HG03103 (cell line): ENCODE data around the gene PDGFC.

Source experiments
- ATAC-seq: cut with Tn5 transposase; IDR thresholded peaks from one replicate; pipeline ENCODE4 v1.9.1; 2021; ENCODE audit warnings: low read depth; ENCODE audit not compliant: unreplicated experiment

PDGFC gene

GRCh38 chr4:156838761-156839160 lies 132.8 kb downstream of the PDGFC start:
- no peak for ATAC-seq

- ATAC-seq, result no peak
These were observed 133.8 kb downstream of the PDGFC start for GRCh38 chr4:156837625-156838345.

GRCh38 chr4:156832886-156833285 lies 138.7 kb downstream of the PDGFC start:
- ATAC-seq, result no peak

- ATAC-seq, result no peak
These were observed 141.2 kb downstream of the PDGFC start for GRCh38 chr4:156830351-156830750.

GRCh38 chr4:156829201-156829873 lies 142.3 kb downstream of the PDGFC start:
- no peak for ATAC-seq

GRCh38 chr4:156827519-156827918 lies 144.1 kb downstream of the PDGFC start:
- ATAC-seq, result no peak

- no peak for ATAC-seq
These were observed 146.5 kb downstream of the PDGFC start for GRCh38 chr4:156825074-156825473.

GRCh38 chr4:156824451-156825060 lies 147.0 kb downstream of the PDGFC start:
- no peak for ATAC-seq

GRCh38 chr4:156820931-156821330 lies 150.7 kb downstream of the PDGFC start:
- ATAC-seq, result no peak

GRCh38 chr4:156816360-156816755 lies 155.2 kb downstream of the PDGFC start:
- ATAC-seq, result no peak

GRCh38 chr4:156815717-156816359 lies 155.8 kb downstream of the PDGFC start:
- no peak for ATAC-seq

- ATAC-seq, result no peak
These were observed 159.6 kb downstream of the PDGFC start for GRCh38 chr4:156811963-156812362.

- no peak for ATAC-seq
These were observed 160.3 kb downstream of the PDGFC start for GRCh38 chr4:156811286-156811685.

- no peak for ATAC-seq
These were observed 165.9 kb downstream of the PDGFC start for GRCh38 chr4:156805696-156806095.

GRCh38 chr4:156803056-156803455 lies 168.5 kb downstream of the PDGFC start:
- no peak for ATAC-seq

- no peak for ATAC-seq
These were observed 171.1 kb downstream of the PDGFC start for GRCh38 chr4:156800463-156800862.

GRCh38 chr4:156799121-156799589 lies 172.4 kb downstream of the PDGFC start:
- no peak for ATAC-seq

- no peak for ATAC-seq
These were observed 173.2 kb downstream of the PDGFC start for GRCh38 chr4:156798438-156798837.

GRCh38 chr4:156797206-156797605 lies 174.4 kb downstream of the PDGFC start:
- no peak for ATAC-seq

GRCh38 chr4:156795727-156796126 lies 175.9 kb downstream of the PDGFC start:
- no peak for ATAC-seq

- no peak for ATAC-seq
These were observed 176.7 kb downstream of the PDGFC start for GRCh38 chr4:156794863-156795262.
